Heart left ventricle (tissue), 16 donors: ENCODE data around the gene MTOR. TPM values are rescaled to one million over a fixed set of nuclear protein-coding genes. Genes with fewer than 3 reads are reported as not detected.
"Not testable (repeated sequence)": the region's sequence is repeated elsewhere in the genome, so short reads cannot be mapped to it uniquely, and the experiment has no call there.

Experiments used
- ATAC-seq, 4 donors: fragments of 200-7000 bp; cut with Tn5 transposase; one replicate each; pipeline ENCODE4 v1.9.1; 2020 to 2022; ENCODE audit warnings: moderate library complexity in 4 of 4, mild to moderate bottlenecking in 3 of 4, moderate number of reproducible peaks in 1 of 4
- DNase-seq, 5 donors: peaks; one replicate each; pipeline ENCODE4 v3.0.0-alpha.2; 2020
- H3K27ac ChIP-seq, 12 donors: fragments of 200-600 bp; sonication (generic) in 4 of 12; one replicate each; pipeline versions ENCODE4 v1.5.0 to v1.8.0; 2016 to 2022; ENCODE audit warnings: mild to moderate bottlenecking in 2 of 12
- H3K27me3 ChIP-seq, 9 donors: fragments of 200-600 bp; sonication (generic) in 2 of 9; one replicate each; pipeline versions ENCODE4 v1.5.1 to v1.8.0; 2016 to 2022; ENCODE audit warnings: mild to moderate bottlenecking in 3 of 9
- H3K36me3 ChIP-seq, 9 donors: fragments of 200-600 bp; sonication (generic) in 2 of 9; one replicate each; pipeline versions ENCODE4 v1.5.0 to v1.8.0; 2018 to 2022; ENCODE audit warnings: mild to moderate bottlenecking in 2 of 9
- H3K4me1 ChIP-seq, 12 donors: fragments of 200-600 bp; sonication (generic) in 4 of 12; one replicate each; pipeline versions ENCODE4 v1.5.0 to v1.8.0; 2016 to 2022; ENCODE audit warnings: mild to moderate bottlenecking in 3 of 12
- H3K4me3 ChIP-seq, 12 donors: fragments of 200-600 bp; sonication (generic) in 4 of 12; one replicate each; pipeline versions ENCODE4 v1.5.0 to v1.8.0; 2017 to 2022; ENCODE audit warnings: mild to moderate bottlenecking in 9 of 12, moderate library complexity in 4 of 12
- H3K9me3 ChIP-seq, 12 donors: fragments of 200-600 bp; sonication (generic) in 4 of 12; one replicate each; pipeline versions ENCODE4 v1.5.0 to v1.8.0; 2016 to 2022; ENCODE audit warnings: mild to moderate bottlenecking in 1 of 12
- CTCF ChIP-seq, 12 donors: fragments of 200-600 bp; sonication (generic) in 4 of 12; IDR thresholded peaks; one replicate each; pipeline versions ENCODE4 v1.5.0 to v1.8.0; 2018 to 2022; ENCODE audit warnings: antibody characterized with exemption in 12 of 12, mild to moderate bottlenecking in 5 of 12
- POLR2A ChIP-seq, 2 donors: fragments of 450-650 bp; IDR thresholded peaks; one replicate each; pipeline ENCODE4 v1.6.1; 2017; ENCODE audit warnings: antibody characterized with exemption in 2 of 2, mild to moderate bottlenecking in 2 of 2, moderate library complexity in 2 of 2
- WGBS, 4 donors: extraction: QIAGEN DNeasy Blood & Tissue Kit in 2 of 4; methylation state at CpG; one replicate each; pipeline versions ENCODE4 v1.1.5 to v1.1.7; 2013 to 2018; 5-methylcytosine and 5-hydroxymethylcytosine counted together
- intact Hi-C, 10 donors: fragments of 100-400 bp; cut with DNase I; formaldehyde crosslinking; loops; one replicate each; pipeline versions ENCODE4 v1.11.1 to v1.14.2; 2022
- polyA plus RNA-seq, 2 donors: library from polyadenylated mRNA; stranded (reverse); fragments of 200-250 nt; gene quantifications; one replicate each; pipeline ENCODE4 v1.2.3, GENCODE V29; 2013
- total RNA-seq, 9 donors: library from RNA; depleted of rRNA in 2 of 9; stranded (reverse); fragments of >200 nt in 2 of 9; fragmentation: NEBNext Ultra II Directional in 3 of 9; extraction: Animal tissue kit (Norgen Biotek cat#: 25700) in 3 of 9; gene quantifications; one replicate each; pipeline versions ENCODE4 v1.1.0 to v1.2.4, GENCODE V29; 2016 to 2023
- donor health status: ischemic (EF 13 %, LVEDD 7.1; RV severe dilation, severe dysfunction).
- donor health status: healthy with polysubstance abuse.
- donor health status: DM: no; HTN: yes; CAD: no.
- donor health status: DM: no; HTN: no; CAD: no.
- donor health status: ischemic (EF 25% LVEDD 6.9; RV normal size, moderate dysfunction).
- donor health status: ischemic (EF 25% LVEDD 5.7; RV mildly dilated, moderate dysfunction).
- donor health status: healthy.
- donor health status: DM: yes; HTN: yes; CAD: no.
- donor health status: ischemic (EF 35%, LVEDD 5.7; RV mildly dilated, moderate dysfunction).
- donor health status: nonischemic (EF 11% LVEDD 7.7; RV severe dilation, severe dysfunction).
- donor health status: DM: yes; HTN: yes; CAD: no.
- donor health status: PGD.
- donor health status: ischemic (EF 29% LVEDD 5.4; RV normal size, mild dysfunction).
- donor health status: nonischemic (EF 23%, LVEDD 6.1; RV moderate dilation, normal function).

Gene MTOR
- total and polyA plus RNA-seq, 11 donors, result 17.4 to 43.6 (median 36.7) TPM

- Histone ChIP-seq H3K36me3 (peaks cover 0 to 29% (median 26%) of the 10 kb centered on the region in 9 donors), H3K4me3 (peak overlapping the region; percentile 70 to 100 (median 87)), H3K9me3 (no peaks in the 10 kb centered on the region), H3K27me3 (no peaks in the 10 kb centered on the region), H3K27ac (peak overlapping the region in 11 of 12 donors; percentile 68 to 93 (median 84)), H3K4me1 (peaks cover 0 to 21% (median 13%) of the 10 kb centered on the region in 12 donors)
- 60 to 68% (median 63%) methylated on average over 13 of the region's 13 CpGs for WGBS, 4 donors
- DNase-seq (no peak), ATAC-seq (no peak)
- intact Hi-C loops, result no loop called here
- TF ChIP-seq CTCF (IDR thresholded peaks at IDR 0.05) (no peak), POLR2A (IDR thresholded peaks at IDR 0.05) (no peak)
These were observed 162.2 kb downstream of the MTOR start for GRCh38 chr1:11100149-11100493.

- intact Hi-C loops, result loop anchor here in 1 of 10 donors (5.0 kb wide), 1 partner anchor 82 kb away; no protein-coding TSS in a partner anchor
- H3K27ac ChIP-seq, result peak within 1 kb of the TSS; percentile 37 to 93 (median 83)
- 0% methylated on average over 45 to 78 of the region's 78 CpGs for WGBS, 4 donors
- H3K4me1 ChIP-seq, result peaks cover 0 to 21% (median 13%) of the 10 kb centered on the region in 12 donors
- TF ChIP-seq CTCF (IDR thresholded peaks at IDR 0.05) (peak in 1 of 12 donors; percentile 23), POLR2A (IDR thresholded peaks at IDR 0.05) (peak in 1 of 2 donors; percentile 63)
- peak; percentile 94 to 99 (median 98) for ATAC-seq
- H3K27me3 ChIP-seq, result no peaks in the 10 kb centered on the region
- peak within 1 kb of the TSS; percentile 70 to 100 (median 87) for H3K4me3 ChIP-seq
- no peaks in the 10 kb centered on the region for H3K9me3 ChIP-seq
- peak; percentile 93 to 98 (median 95) for DNase-seq
- H3K36me3 ChIP-seq, result peaks cover 0 to 35% (median 31%) of the 10 kb centered on the region in 9 donors
These were observed 162.8 kb downstream of the MTOR start, which contains the start of gene EXOSC10 for GRCh38 chr1:11099310-11100148. TSS of gene EXOSC10 (minus strand) at chr1:11099869. CDS start at chr1:11099831, 38 bp downstream.

- no peak for TF ChIP-seq POLR2A (IDR thresholded peaks at IDR 0.05)
- no peak for TF ChIP-seq CTCF (IDR thresholded peaks at IDR 0.05)
- Histone ChIP-seq H3K9me3 (no peaks in the 10 kb centered on the region), H3K4me3 (peak overlapping the region; percentile 70 to 100 (median 87)), H3K4me1 (peaks cover 0 to 21% (median 13%) of the 10 kb centered on the region in 12 donors), H3K27ac (peak overlapping the region in 8 of 12 donors; percentile 68 to 93 (median 86)), H3K36me3 (peaks cover 0 to 41% (median 37%) of the 10 kb centered on the region in 9 donors), H3K27me3 (no peaks in the 10 kb centered on the region)
- ATAC-seq (no peak), DNase-seq (no peak)
- WGBS, 4 donors, result 14 to 17% (median 16%) methylated on average over 5 of the region's 5 CpGs
- intact Hi-C loops, result loop anchor here in 1 of 10 donors (5.0 kb wide), 1 partner anchor 82 kb away; no protein-coding TSS in a partner anchor
These were observed 163.4 kb downstream of the MTOR start for GRCh38 chr1:11098931-11099309.

- H3K27me3 ChIP-seq, ATAC-seq, H3K9me3 ChIP-seq, H3K4me3 ChIP-seq, DNase-seq, H3K4me1 ChIP-seq, H3K27ac ChIP-seq, intact Hi-C loops: not testable (repeated sequence)
- WGBS, 4 donors, result 95 to 100% (median 98%) methylated on average over 2 to 3 of the region's 3 CpGs
- H3K36me3 ChIP-seq, result peaks cover 5 to 87% (median 72%) of the 10 kb centered on the region in 9 donors
These were observed 178.6 kb downstream of the MTOR start for GRCh38 chr1:11083784-11084183.
